PFSK-1 (cell line): Measurements from ENCODE around the gene NEDD4L.

Source experiments
- FOXP2 ChIP-seq: optimal IDR thresholded peaks from 2 replicates; pipeline ENCODE3; 2011; ENCODE audit warnings: borderline replicate concordance, control low read depth, inconsistent platforms; ENCODE audit not compliant: insufficient read depth; ENCODE audit errors: extremely low read length, extremely low read depth
- POLR2AphosphoS5 ChIP-seq: IDR thresholded peaks from 2 replicates; pipeline ENCODE4 v1.6.1; 2012; ENCODE audit warnings: low read depth, mild to moderate bottlenecking, control low read depth, low read length, moderate library complexity
- REST ChIP-seq, 2 experiments: IDR thresholded peaks; 2 replicates each; pipeline versions ENCODE4 v1.6.1 to v1.8.0; 2011 to 2012; ENCODE audit warnings: low read depth in 2 of 2, low read length in 2 of 2, control low read depth in 1 of 2, inconsistent platforms in 1 of 2, mild to moderate bottlenecking in 1 of 2, moderate library complexity in 1 of 2; ENCODE audit not compliant: insufficient read depth in 1 of 2
- SIN3A ChIP-seq: IDR thresholded peaks from 2 replicates; pipeline ENCODE4 v1.6.1; 2012; ENCODE audit warnings: mild to moderate bottlenecking, low read length, moderate library complexity, borderline replicate concordance; ENCODE audit not compliant: insufficient read depth
- TAF1 ChIP-seq: IDR thresholded peaks from 2 replicates; pipeline ENCODE4 v1.6.1; 2012; ENCODE audit warnings: low read length, control low read depth, borderline replicate concordance; ENCODE audit not compliant: insufficient read depth

- no peak for TF ChIP-seq TAF1
- no peak for TF ChIP-seq POLR2AphosphoS5
- no peak for TF ChIP-seq REST (IDR thresholded peaks at IDR 0.05; ENCODE audit: insufficient read depth in 1 of 2, low read depth in 2 of 2, low read length in 2 of 2)
- no peak for TF ChIP-seq SIN3A
- TF ChIP-seq FOXP2, result no peak
These were observed 35.0 kb downstream of the NEDD4L start for GRCh38 chr18:58078889-58079573.
